ENCODE results near the gene KRT33A.

GRCh38 chr17:41304091-41304490, 46.5 kb downstream of the KRT33A start:
- TF ChIP-seq POLR2A (IDR thresholded peaks at IDR 0.05; ENCODE audit: extremely low read depth, insufficient read length) (no peak), CTCF (IDR thresholded peaks at IDR 0.05; ENCODE audit: low read depth, low read length) (no peak), MYC (IDR thresholded peaks at IDR 0.05; ENCODE audit: low read depth, low read length) (no peak)
